Fibroblast of skin of right biceps (primary cell): ENCODE results near the gene TRPC3.
"Not testable (repeated sequence)": the region's sequence is repeated elsewhere in the genome, so short reads cannot be mapped to it uniquely, and the experiment has no call there.

Experiments used
- DNase-seq: peaks from one replicate; pipeline ENCODE4 v3.0.0-alpha.2; 2013

Gene TRPC3

DNA sequence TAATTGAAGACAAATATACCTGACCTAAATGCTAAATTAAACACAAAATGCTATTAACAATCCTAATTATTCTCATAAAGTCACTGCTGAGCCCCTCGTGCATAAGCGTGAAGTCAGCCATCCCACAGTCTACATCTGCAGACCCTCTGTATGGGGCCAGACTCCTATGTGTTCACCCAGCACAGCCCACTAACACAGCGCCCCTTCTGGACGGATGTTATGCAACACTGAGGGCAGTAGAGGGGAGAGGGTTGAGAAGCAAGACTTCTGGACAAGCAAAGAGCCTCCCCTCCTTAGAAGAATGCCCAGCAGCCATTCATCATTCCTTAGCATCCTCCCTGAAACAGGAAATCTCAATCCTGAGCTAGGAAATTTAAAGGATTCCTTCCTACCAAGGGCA is 7.9 kb downstream of the TRPC3 start:
- no peak for DNase-seq

DNA sequence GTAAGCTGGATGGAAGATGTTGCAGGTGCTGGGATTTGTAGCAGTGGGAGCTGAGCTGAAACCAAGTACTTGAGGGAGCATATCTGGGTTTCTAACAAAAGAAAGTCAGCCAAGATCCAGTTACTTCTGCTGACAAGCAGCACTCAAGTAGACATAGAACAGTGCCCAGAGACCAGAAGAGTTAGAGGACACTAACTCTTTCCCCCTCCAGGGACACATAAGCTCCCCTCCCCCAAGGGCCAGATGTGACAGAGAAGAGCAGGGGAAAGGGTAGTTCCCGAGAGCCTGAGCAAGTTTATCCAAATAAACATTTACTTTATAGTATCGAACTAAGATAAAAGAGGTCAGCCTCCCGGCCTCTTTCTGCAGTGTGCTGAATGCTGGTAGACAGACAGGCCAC is 12.2 kb downstream of the TRPC3 start:
- DNase-seq = no peak

DNA sequence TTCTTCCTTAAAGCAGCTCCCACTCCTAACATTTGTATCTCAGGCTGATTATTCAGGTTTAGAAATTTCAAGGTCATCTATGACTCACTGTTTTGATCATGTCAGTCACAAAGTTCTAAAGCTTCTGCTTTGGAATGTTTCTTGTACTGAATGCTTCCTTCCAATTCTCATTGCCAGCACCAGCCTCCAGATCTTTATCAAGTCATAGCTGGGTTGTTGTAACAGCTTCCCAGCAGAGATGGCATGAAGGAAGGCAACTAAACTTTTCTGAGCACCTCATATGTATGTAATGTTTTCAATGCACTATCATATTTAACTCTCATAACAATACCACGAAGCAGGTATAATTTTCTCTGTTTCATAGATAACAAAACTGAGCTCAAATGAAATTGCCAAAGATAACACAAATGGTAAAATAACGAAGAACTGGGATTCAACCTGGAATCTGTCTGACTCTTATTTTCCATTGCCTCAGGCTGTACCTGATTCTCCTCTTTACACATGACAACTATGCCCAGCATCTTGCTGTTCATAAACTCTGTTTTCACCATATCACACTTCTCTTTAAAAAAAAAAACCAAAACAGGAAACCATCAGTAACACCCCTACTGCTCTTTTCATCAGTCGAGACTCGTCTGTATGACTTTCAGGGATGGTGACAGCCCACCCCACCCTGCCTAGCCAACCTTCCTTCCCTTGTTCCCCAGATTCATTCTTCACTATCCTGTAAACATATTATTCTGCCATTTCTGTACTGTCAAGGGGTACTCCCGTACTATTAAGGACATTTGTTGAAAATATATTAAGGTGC is 13.4 kb downstream of the TRPC3 start:
- peak; percentile 8 for DNase-seq

DNA sequence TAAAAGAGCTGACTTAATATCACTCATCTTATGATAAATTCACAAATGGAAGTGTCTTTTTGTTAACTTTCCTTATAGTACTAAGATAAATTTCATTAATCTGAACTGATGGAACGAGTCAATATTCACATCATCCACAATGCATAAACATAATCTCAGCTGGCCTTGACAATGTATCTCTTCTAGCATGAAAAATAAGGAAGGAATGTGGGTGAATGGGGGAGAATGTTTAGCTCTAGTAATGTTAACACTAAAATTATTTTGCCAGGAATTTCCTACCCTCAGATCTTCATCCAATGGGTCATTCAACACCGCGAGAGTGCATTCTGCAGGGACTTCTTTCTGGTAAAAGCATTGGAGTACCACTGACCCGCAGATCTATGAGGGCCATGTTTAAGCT is 15.8 kb downstream of the TRPC3 start:
- DNase-seq = peak; percentile 20

DNA sequence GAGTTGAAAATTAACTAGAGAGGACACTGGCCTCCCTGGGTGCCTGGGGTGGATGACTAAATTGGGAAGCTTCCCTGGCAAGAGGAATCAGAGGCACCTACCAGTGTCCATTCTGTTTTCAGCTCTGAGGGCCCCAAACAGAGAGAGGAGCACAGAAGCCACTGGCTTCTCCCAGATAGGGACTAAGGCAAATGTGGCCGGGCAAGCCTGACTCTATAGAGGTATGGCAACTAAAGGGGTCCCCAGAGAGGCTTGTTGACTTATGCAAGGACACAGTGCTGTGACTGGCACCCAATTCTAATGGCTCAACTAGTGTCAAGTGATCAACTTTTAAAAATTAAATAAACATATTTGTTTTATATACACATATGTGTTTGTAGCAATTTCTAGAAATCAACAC is 17.2 kb downstream of the TRPC3 start:
- no peak for DNase-seq

DNA sequence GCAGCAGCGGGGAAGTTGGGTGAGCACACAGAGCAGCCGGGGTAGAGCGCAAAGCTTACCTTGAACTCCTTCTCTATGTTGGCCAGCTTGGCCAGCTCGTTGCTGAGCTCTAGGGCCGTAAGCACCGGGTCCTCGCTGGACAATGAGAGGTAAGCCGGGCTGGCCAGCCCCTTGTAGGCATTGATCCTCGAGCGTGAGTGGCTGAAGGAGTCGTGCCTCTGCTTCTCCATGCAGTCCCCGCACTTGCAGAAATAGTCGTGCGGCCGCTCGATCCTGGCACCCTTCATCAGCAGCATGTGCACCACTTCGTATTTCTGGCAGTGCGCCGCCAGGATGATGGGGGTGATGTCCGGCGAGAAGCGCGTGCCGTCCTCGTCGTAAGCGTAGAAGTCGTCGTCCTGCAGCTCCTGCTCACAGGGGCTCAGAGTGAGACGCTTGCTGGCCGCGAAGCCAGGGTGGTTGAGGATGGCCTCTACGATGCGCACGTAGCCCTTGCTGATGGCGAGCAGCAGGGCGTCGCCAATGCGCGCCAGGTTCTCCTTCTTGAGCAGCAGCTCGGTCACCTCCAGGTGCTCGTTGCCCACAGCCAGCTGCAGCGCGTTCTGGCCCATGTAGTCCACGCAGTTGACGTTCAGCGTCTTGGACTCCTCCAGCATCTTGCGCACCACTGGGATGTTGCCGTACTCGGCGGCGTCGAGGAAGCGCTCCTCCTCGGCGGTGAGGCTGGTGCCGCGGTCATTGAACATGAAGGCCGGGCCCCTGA is 19.5 kb downstream of the TRPC3 start:
- DNase-seq = no peak

DNA sequence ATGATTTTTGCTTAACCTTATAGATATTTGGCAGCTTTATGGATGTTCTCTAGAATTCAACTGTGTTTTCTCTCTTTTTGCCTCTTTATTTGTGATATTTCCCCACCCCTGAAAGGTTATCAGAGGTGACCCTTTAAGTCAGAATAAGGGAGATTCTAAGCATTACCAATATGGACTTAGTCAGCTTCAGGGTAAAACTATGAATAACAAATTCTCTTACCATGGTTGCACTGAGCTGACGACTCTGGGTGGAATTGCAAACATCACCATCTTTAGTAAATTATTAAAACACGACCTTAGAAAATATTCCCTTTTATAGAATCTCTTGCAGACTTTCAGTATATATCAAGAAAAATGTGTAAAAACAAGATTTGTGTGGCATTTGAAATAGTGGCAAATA is 21.6 kb downstream of the TRPC3 start:
- no peak for DNase-seq

DNA sequence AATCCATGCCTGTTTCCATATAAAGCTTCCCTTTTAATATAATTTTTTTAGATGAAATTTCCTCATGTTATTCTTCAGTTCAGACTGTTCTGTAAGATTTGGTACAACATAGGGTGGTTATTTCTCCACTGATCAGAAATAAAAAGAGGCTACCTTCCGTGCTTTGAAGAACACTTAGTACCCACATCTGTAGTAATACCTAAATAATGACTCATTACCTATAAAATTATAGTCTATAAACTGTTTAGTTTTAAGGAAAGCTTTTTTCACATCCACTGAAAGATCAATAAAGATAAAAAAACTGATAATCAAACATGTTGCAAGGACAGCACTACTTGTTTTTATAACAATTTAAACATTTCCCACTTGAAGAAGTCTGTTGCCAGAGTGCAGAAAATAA is 23.9 kb downstream of the TRPC3 start:
- DNase-seq = no peak

DNA sequence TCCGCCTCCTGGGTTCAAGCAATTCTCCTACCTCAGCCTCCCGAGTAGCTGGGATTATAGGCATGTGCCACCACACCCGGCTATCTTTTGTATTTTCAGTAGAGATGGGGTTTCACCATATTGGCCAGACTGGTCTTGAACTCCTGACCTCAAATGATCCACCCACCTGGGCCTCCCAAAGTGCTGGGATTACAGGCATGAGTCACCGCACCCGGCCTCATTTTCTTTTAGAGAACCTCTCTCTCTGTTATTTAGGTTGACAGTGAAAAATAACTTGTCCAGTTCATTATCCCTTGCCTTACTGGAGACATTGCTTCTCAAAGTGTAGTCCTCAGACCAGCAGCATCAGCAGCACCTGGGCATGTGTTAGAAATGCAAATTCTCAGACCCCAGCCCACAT is 25.4 kb downstream of the TRPC3 start:
- not testable (repeated sequence) for DNase-seq

DNA sequence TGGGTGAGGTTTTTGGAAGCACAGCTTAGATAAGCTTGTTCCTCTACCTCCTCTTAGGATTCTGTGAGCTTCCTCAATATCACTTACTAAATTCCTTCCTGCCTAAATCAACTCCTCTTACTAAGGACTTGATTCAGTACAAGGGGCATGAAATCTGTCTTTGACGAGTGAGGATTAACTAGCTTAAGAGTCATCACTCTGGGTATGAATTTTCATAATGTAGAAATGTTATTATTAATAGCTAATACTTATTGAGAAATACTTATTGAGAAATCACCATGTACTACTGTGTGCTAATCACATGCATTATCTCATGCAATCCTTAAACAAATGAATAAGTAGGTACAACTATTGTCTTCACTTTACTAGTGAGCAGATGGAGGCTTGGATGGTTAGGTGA is 28.6 kb downstream of the TRPC3 start:
- no peak for DNase-seq

DNA sequence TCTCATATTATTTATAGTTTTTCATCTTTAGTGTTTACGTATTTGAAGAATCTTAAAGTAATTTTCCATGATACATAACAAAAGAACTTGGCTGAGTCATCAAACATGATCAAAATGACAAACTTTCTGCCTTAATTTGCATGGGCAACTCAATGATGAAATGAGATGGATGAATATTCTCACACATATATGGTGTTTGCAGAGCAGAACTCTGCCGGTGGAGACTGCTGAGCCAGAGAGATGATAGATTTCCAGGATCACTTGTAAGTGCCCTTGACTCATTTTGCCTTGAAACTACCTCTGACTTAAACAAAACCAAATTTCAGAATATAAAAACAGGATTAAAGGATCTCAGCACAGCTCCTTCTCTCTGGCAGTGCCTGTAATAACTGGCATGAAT is 38.2 kb downstream of the TRPC3 start:
- DNase-seq = peak; percentile 34

DNA sequence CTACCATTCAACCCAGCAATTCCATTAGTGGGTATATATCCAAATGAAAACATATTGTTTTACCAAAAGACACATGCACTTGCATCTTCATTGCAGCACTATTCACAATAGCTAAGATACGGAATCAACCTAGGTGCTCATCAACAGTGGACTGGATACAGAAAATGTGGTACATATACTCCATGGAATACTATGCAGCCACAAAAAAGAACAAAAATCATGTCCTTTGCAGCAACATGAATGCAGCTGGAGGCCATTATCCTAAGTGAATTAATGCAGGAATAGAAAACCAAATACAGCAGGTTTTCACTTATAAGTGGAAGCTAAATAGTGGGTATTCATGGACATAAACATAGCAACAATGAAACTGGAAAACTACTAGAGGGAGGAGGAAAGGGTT is 43.5 kb downstream of the TRPC3 start:
- no peak for DNase-seq

DNA sequence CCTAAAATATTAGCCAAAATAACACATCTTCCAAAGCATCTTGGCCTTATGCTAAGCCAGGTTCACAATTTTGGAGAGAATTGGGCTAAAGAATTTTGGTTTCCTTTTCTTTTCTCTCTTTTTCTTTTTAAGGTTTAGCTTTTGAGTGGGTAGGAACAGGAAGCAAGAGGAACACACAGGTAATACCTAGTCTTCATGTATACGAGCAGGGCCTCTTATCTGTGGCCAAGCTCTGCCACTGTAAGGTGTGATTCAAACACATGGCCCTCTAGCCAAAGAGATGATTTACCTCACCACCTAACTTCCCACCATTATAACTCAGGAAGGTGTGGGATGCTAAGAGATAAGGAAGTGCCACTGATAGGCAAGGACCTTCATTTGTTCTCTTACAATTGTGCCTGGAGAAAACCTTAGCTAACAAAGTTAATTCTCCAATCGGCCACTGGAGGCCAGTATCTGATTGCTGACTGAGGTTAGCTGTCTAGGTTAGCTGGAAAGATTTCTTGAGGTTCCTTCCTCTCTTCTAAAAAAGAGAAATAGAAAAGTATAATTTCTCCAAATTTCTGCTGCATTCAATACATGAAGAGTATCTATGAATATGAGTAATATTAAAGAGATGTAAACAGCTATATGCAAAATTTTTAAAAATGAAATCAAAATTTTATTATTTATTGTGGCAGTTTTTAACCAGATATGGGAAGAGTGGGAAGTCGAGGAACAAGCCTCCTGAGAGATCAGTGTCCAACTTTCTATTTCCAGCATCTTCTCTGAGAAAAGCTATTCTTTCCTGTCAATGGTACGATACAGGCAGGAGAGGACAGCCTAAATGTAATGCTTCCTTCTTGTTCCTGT is 51.5 kb downstream of the TRPC3 start:
- DNase-seq = peak; percentile 58

DNA sequence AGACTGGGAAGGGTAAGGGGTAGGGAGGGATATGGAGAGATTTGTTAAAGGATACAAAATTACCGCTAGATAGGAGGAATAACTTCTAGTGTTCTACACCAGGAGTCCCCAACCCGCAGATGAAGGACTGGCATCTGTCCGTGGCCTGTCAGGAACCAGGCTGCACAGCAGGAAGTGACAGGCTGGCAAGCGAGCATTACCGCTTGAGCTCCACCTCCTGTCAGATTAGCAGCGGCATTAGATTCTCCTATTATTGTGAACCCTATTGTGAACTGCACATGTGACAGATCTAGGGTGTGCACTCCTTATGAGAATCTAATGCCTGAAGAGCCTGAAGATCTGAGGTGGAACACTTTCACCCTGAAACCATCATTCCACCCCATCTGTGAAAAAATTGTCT is 53.7 kb downstream of the TRPC3 start:
- DNase-seq = no peak

DNA sequence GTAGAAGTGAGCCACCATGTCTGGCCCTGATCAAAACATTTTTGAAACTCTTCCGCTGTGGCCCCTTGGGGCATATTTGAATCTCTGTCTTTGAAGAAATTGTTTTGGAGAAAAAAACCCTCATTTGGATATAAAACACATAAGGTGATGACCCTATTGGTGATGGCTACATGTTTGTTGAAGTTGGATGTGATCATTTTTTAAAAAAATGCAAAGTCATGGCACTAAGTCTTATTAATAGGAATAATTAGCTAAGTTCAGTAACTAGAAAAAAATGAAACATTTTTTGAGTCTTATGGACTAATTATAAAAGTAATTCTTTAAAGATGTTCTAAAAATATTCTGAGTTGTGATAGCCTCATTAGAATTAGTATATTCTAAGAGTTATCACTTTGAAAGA is 63.7 kb downstream of the TRPC3 start:
- DNase-seq = no peak

DNA sequence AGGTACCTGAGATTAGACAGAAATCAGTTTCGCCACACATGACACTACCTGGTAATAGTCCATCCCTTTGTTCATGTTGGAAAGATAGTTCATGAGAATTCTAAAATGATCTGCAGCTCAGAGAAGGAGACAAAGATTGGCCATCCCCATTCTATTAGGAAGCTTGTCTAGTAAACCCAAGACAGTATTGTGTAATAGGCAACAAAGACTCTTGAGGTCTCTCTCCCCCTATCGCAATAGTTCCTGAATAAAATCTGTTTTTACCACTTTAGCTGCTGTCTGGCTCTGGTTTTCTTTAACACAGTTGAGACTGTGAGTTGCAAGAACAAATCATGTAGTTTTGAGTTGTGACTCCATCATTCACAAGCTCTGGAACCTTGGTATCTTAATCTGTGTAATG is 66.7 kb downstream of the TRPC3 start:
- DNase-seq = no peak

DNA sequence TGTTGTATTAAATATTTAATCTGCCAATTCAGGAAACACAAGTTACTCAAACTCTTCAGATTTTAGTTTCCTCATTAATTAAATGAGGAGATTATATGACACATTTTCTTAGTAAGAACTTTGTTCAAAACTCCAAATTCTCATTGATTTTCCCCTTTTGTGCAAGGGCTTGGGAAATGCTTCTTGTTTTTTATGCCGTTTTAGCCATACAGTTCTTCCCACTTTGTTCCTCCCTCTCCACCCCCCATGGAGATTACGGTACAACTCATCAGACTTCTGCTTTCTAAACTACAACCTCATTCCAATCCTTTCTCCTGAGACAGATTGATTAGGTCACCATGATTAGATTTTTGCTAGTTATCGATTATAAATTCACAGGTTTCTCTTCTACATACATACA is 70.7 kb downstream of the TRPC3 start:
- DNase-seq = no peak

DNA sequence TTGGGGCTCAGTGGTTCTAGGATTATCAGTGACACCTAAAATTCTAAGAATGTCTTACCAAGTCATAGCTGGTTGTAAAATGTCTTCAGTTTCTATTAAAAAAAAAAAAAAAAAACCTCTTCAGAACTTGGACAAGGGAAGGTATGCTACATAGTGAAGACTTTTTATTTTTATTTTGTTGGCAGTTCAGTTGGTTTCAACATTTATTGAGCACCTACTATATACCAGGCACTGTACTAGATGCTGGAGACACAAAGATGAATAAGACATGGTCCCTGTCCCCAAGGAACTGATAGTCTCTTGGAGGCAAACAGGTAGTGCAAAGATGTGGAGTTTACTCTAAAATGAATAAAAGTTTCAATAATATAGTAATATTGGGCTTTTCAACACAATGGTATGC is 72.7 kb downstream of the TRPC3 start:
- DNase-seq = no peak

DNA sequence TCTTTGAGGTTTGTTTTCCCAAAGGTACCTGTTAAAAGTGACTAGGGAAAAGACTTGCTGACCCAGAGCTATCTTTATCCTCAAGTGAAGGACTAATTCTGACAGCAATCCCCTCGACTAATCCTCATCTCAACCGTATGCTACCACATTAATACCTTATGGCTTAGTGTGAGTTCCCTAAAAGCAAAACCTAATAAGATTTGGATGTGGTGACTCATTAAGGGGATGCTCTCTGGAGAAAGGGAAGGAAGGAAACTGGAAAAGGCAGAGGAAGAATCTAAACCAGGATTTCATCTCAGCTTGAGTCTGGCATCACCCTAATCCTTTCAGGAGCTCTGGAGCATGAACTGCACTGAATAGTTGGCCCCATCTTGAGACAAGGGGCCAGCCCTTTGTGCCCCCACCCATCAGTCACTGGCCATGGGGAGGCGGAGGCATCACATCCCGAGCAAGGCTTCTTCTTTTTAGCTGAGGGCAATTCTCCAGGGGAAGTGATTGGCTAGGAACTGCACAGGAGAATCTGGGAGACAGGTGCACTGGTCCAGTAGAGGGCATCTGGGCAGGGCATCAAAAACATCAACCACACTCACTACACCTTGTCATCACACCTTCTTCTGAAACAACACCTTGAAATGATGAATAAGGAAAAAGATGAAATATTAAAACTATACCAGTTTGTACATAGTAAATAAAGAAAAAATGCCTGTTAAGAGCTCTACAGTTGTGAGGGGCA is 74.7 kb downstream of the TRPC3 start:
- peak; percentile 56 for DNase-seq

DNA sequence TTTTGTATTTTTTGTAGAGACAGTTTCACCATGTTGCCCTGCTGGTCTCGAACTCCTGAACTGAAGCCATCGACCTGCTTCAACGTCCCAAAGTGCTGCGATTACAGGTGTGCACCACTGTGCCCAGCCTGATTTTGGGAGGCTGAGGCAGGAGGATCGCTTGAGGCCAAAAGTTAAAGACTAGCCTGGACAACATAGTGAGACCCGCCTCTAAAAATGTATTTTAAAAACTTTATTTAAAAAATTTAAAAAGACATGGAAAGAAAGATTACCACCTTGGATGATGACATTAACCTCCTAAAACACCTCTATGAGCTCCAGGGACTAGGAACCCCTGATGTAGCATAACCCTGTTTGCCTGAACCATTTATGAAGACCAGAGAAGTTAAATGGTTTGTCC is 75.8 kb downstream of the TRPC3 start:
- DNase-seq = no peak

DNA sequence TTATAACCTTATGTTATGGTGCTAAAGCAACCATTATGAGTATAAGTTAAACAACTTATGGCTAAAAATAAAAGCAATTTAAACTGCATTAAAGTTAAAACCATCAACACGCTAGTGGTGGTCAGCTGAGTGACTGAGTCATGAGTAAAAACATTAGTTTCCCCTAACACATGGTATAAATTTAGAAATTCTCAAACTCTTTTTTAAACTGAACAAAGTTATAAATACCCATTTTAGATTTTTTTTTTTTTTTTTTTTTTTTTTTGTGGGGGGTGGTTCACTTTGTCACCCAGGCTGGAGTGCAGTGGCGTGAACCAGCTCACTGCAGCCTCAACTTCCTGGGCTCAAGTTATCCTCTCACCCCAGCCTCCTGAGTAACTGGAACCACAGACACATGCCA is 76.2 kb downstream of the TRPC3 start:
- peak; percentile 50 for DNase-seq

DNA sequence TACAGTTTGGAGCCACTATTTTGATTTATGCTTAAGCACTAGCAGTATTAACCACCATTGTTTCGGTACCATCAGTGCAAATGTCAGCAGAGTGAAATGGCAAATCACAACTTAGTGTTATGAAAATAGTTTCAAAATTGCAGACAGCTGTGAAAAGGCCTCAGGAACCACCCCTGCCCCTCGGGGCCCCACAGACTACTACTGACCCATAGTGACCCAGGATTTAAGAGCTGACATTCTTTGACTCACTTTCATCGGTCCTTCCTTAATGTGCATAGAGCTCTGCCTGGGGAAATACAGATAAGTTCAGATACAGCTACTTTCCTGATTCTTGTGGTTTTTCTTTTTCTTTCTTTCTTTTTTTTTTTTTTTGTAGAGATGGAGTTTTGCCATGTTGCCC is 78.3 kb downstream of the TRPC3 start:
- peak; percentile 22 for DNase-seq
